Activated CD4-positive, alpha-beta T cell treated with anti-CD3 and anti-CD28 coated beads, Interleukin-2, amount 50 U/mL, for 48 hours (primary cell): ENCODE data around the gene ATAD5.
"Not testable (repeated sequence)": the region's sequence is repeated elsewhere in the genome, so short reads cannot be mapped to it uniquely, and the experiment has no call there.

Experiments
- DNase-seq, 2 experiments: peaks; one replicate each; pipeline ENCODE4 v3.0.0-alpha.2; 2020

Gene ATAD5

GRCh38 chr17:30917050-30917449 is 85.3 kb downstream of the ATAD5 start:
- no peak for DNase-seq

GRCh38 chr17:30920282-30920681 is 88.5 kb downstream of the ATAD5 start:
- DNase-seq, result no peak

GRCh38 chr17:30920683-30921543 is 89.1 kb downstream of the ATAD5 start:
- DNase-seq, result no peak

GRCh38 chr17:30921544-30922196 is 89.9 kb downstream of the ATAD5 start, which contains the start of gene ADAP2:
Gene ADAP2 (plus strand): TSS chr17:30921945. CDS start chr17:30922015, 70 bp downstream.
- DNase-seq, result no peak

GRCh38 chr17:30922235-30923030 is 90.7 kb downstream of the ATAD5 start:
- peak in 1 of 2 experiments; percentile 7 for DNase-seq

- DNase-seq, result no peak
These were observed 92.6 kb downstream of the ATAD5 start for GRCh38 chr17:30924341-30924740.

- no peak for DNase-seq
These were observed 94.8 kb downstream of the ATAD5 start for GRCh38 chr17:30926516-30926915.

GRCh38 chr17:30927756-30928155 is 96.0 kb downstream of the ATAD5 start:
- no peak for DNase-seq

GRCh38 chr17:30928584-30928983 is 96.8 kb downstream of the ATAD5 start:
- no peak for DNase-seq

- no peak for DNase-seq
These were observed 97.4 kb downstream of the ATAD5 start for GRCh38 chr17:30929081-30929633.

- DNase-seq, result not testable (repeated sequence)
These were observed 98.1 kb downstream of the ATAD5 start for GRCh38 chr17:30929861-30930260.

GRCh38 chr17:30930495-30930894 is 98.7 kb downstream of the ATAD5 start:
- no peak for DNase-seq

- DNase-seq, result not testable (repeated sequence)
These were observed 99.8 kb downstream of the ATAD5 start for GRCh38 chr17:30931582-30931981.

- DNase-seq, result no peak
These were observed 102.2 kb downstream of the ATAD5 start for GRCh38 chr17:30933966-30934365.

- DNase-seq, result no peak
These were observed 107.4 kb downstream of the ATAD5 start for GRCh38 chr17:30939051-30939689.

- DNase-seq, result no peak
These were observed 110.7 kb downstream of the ATAD5 start for GRCh38 chr17:30942308-30943079.
